ENCODE results near the gene C5orf24. TPM values are rescaled to one million over a fixed set of nuclear protein-coding genes. Genes with fewer than 3 reads are reported as not detected.

Gene C5orf24
- total RNA-seq, 5 donors from 2014 or later (not counting 1 experiment from before 2014, with no cell fraction given), result 23.0 to 34.9 (median 29.0) TPM

- H3K36me3 Mint-ChIP-seq, result peaks cover 38% of the 10 kb centered on the region
- WGBS (ENCODE audit: insufficient coverage), result no CpG with 5 or more reads among the region's 4 CpGs
Measured at GRCh38 chr5:134818776-134819175, 27.0 kb upstream of the C5orf24 start.

GRCh38 chr5:134819407-134819963 lies 26.3 kb upstream of the C5orf24 start:
- H3K4me3 ChIP-seq (ENCODE audit: control insufficient read depth in 1 of 2, extremely low read depth in 1 of 2, low read length in 1 of 2), result no peak overlapping the region
- peaks cover 11 to 60% of the 10 kb centered on the region in 2 donors for H3K36me3 ChIP-seq (ENCODE audit: control insufficient read depth in 2 of 2, extremely low read depth in 1 of 2, insufficient read depth in 1 of 2, low read length in 1 of 2)
- H3K4me3 Mint-ChIP-seq, result no peak overlapping the region
- ATAC-seq (replicated peaks in 1 of 4), result no peak
- no peaks in the 10 kb centered on the region for H3K9me3 ChIP-seq
- 100% methylated on average over 1 of the region's 4 CpGs for WGBS (ENCODE audit: insufficient coverage)
- no peak overlapping the region for H3K27ac ChIP-seq (ENCODE audit: low read length)
- no peaks in the 10 kb centered on the region for H3K4me1 ChIP-seq (ENCODE audit: control insufficient read depth in 1 of 2, extremely low read depth in 1 of 2, insufficient read depth in 2 of 2, low read length in 2 of 2)
- peaks cover 36% of the 10 kb centered on the region for H3K36me3 Mint-ChIP-seq
- H3K27me3 Mint-ChIP-seq, result no peaks in the 10 kb centered on the region
- no peaks in the 10 kb centered on the region for H3K4me1 Mint-ChIP-seq
- no peaks in the 10 kb centered on the region for H3K9me3 Mint-ChIP-seq
- H3K27ac Mint-ChIP-seq, result no peak overlapping the region
- POLR2A ChIA-PET, result no interaction called here
- H3K27me3 ChIP-seq (replicated peaks in 1 of 2; ENCODE audit: control insufficient read depth in 2 of 2, extremely low read depth in 1 of 2, insufficient read depth in 2 of 2, low read length in 1 of 2), result no peaks in the 10 kb centered on the region
- no peak for DNase-seq
- CTCF ChIA-PET, result interaction anchor here in 1 of 2 donors (0.6 kb wide), 1 partner anchor 916 kb away, joined by 3 read pairs; no protein-coding TSS in a partner anchor

More at GRCh38 chr5:134818776-134819175, 27.0 kb upstream of the C5orf24 start:
- H3K4me3 Mint-ChIP-seq, result no peak overlapping the region
- no peak overlapping the region for H3K4me3 ChIP-seq (ENCODE audit: control insufficient read depth in 1 of 2, extremely low read depth in 1 of 2, low read length in 1 of 2)
- no peaks in the 10 kb centered on the region for H3K4me1 ChIP-seq (ENCODE audit: control insufficient read depth in 1 of 2, extremely low read depth in 1 of 2, insufficient read depth in 2 of 2, low read length in 2 of 2)
- DNase-seq (no peak), ATAC-seq (replicated peaks in 1 of 4) (no peak)
- H3K27ac ChIP-seq (ENCODE audit: low read length), result no peak overlapping the region
- no peaks in the 10 kb centered on the region for H3K9me3 ChIP-seq
- ChIA-PET POLR2A (no interaction called here), CTCF (no interaction called here)
- no peaks in the 10 kb centered on the region for H3K27me3 ChIP-seq (replicated peaks in 1 of 2; ENCODE audit: control insufficient read depth in 2 of 2, extremely low read depth in 1 of 2, insufficient read depth in 2 of 2, low read length in 1 of 2)
- no peaks in the 10 kb centered on the region for H3K27me3 Mint-ChIP-seq
- H3K27ac Mint-ChIP-seq, result no peak overlapping the region
- H3K36me3 ChIP-seq (ENCODE audit: control insufficient read depth in 2 of 2, extremely low read depth in 1 of 2, insufficient read depth in 1 of 2, low read length in 1 of 2), result peaks cover 11 to 58% of the 10 kb centered on the region in 2 donors
- H3K9me3 Mint-ChIP-seq, result no peaks in the 10 kb centered on the region
- peaks cover 0 to 3% (median 0%) of the 10 kb centered on the region in 3 donors for H3K4me1 Mint-ChIP-seq

- H3K9me3 ChIP-seq, result no peaks in the 10 kb centered on the region
- H3K27ac ChIP-seq (ENCODE audit: low read length), result no peak overlapping the region
- Mint-ChIP-seq H3K4me1 (no peaks in the 10 kb centered on the region), H3K36me3 (peaks cover 43% of the 10 kb centered on the region), H3K27ac (no peak overlapping the region), H3K27me3 (no peaks in the 10 kb centered on the region), H3K9me3 (no peaks in the 10 kb centered on the region), H3K4me3 (no peak overlapping the region)
- POLR2A ChIA-PET, result interaction anchor here (0.6 to 0.7 kb wide), 3 partner anchors 85 to 1962 kb away, joined by 3 to 8 read pairs (median 5); no protein-coding TSS in a partner anchor
- H3K36me3 ChIP-seq (ENCODE audit: control insufficient read depth in 2 of 2, extremely low read depth in 1 of 2, insufficient read depth in 1 of 2, low read length in 1 of 2), result peaks cover 14 to 62% of the 10 kb centered on the region in 2 donors
- 100% methylated on average over 2 of the region's 7 CpGs for WGBS (ENCODE audit: insufficient coverage)
- CTCF ChIA-PET, result interaction anchor here in 1 of 2 donors (0.6 kb wide), 1 partner anchor 80 kb away, joined by 3 read pairs; no protein-coding TSS in a partner anchor
- no peaks in the 10 kb centered on the region for H3K4me1 ChIP-seq (ENCODE audit: control insufficient read depth in 1 of 2, extremely low read depth in 1 of 2, insufficient read depth in 2 of 2, low read length in 2 of 2)
- no peak for DNase-seq
- no peak overlapping the region for H3K4me3 ChIP-seq (ENCODE audit: control insufficient read depth in 1 of 2, extremely low read depth in 1 of 2, low read length in 1 of 2)
- no peaks in the 10 kb centered on the region for H3K27me3 ChIP-seq (replicated peaks in 1 of 2; ENCODE audit: control insufficient read depth in 2 of 2, extremely low read depth in 1 of 2, insufficient read depth in 2 of 2, low read length in 1 of 2)
- no peak for ATAC-seq (replicated peaks in 1 of 4)
Measured at GRCh38 chr5:134821841-134822240, 23.9 kb upstream of the C5orf24 start.

GRCh38 chr5:134824681-134825080 lies 21.1 kb upstream of the C5orf24 start:
- CTCF ChIA-PET, result no interaction called here
- peaks cover 17 to 61% of the 10 kb centered on the region in 2 donors for H3K36me3 ChIP-seq (ENCODE audit: control insufficient read depth in 2 of 2, extremely low read depth in 1 of 2, insufficient read depth in 1 of 2, low read length in 1 of 2)

GRCh38 chr5:134825212-134825611 lies 20.6 kb upstream of the C5orf24 start:
- ChIA-PET CTCF (interaction anchor here in 1 of 2 donors (0.5 to 0.6 kb wide), 2 partner anchors 36 to 195 kb away, joined by 3 to 5 read pairs; no protein-coding TSS in a partner anchor), POLR2A (interaction anchor here in 1 of 2 donors (0.6 kb wide), 1 partner anchor 42 kb away, joined by 6 read pairs; no protein-coding TSS in a partner anchor)
- no peak overlapping the region for H3K4me3 ChIP-seq (ENCODE audit: control insufficient read depth in 1 of 2, extremely low read depth in 1 of 2, low read length in 1 of 2)
- no peaks in the 10 kb centered on the region for H3K9me3 Mint-ChIP-seq
- no peaks in the 10 kb centered on the region for H3K4me1 ChIP-seq (ENCODE audit: control insufficient read depth in 1 of 2, extremely low read depth in 1 of 2, insufficient read depth in 2 of 2, low read length in 2 of 2)
- no peaks in the 10 kb centered on the region for H3K27me3 Mint-ChIP-seq
- no peaks in the 10 kb centered on the region for H3K27me3 ChIP-seq (replicated peaks in 1 of 2; ENCODE audit: control insufficient read depth in 2 of 2, extremely low read depth in 1 of 2, insufficient read depth in 2 of 2, low read length in 1 of 2)
- ATAC-seq (replicated peaks in 1 of 4), result no peak
- DNase-seq, result no peak
- H3K27ac Mint-ChIP-seq, result no peak overlapping the region
- no CpG with 5 or more reads among the region's 7 CpGs for WGBS (ENCODE audit: insufficient coverage)
- H3K36me3 Mint-ChIP-seq, result peaks cover 34% of the 10 kb centered on the region
- H3K27ac ChIP-seq (ENCODE audit: low read length), result no peak overlapping the region
- no peaks in the 10 kb centered on the region for H3K9me3 ChIP-seq
- peaks cover 17 to 57% of the 10 kb centered on the region in 2 donors for H3K36me3 ChIP-seq (ENCODE audit: control insufficient read depth in 2 of 2, extremely low read depth in 1 of 2, insufficient read depth in 1 of 2, low read length in 1 of 2)
- H3K4me1 Mint-ChIP-seq, result no peaks in the 10 kb centered on the region
- no peak overlapping the region for H3K4me3 Mint-ChIP-seq

More at GRCh38 chr5:134824681-134825080, 21.1 kb upstream of the C5orf24 start:
- Mint-ChIP-seq H3K4me1 (no peaks in the 10 kb centered on the region), H3K27me3 (no peaks in the 10 kb centered on the region), H3K9me3 (no peaks in the 10 kb centered on the region), H3K4me3 (no peak overlapping the region), H3K27ac (no peak overlapping the region), H3K36me3 (peaks cover 36% of the 10 kb centered on the region)
- no CpG with 5 or more reads among the region's 1 CpG for WGBS (ENCODE audit: insufficient coverage)
- POLR2A ChIA-PET, result interaction anchor here in 1 of 2 donors (0.6 kb wide), 1 partner anchor 42 kb away, joined by 6 read pairs; no protein-coding TSS in a partner anchor
- no peak for ATAC-seq (replicated peaks in 1 of 4)
- Histone ChIP-seq H3K27ac (ENCODE audit: low read length) (no peak overlapping the region), H3K4me1 (ENCODE audit: control insufficient read depth in 1 of 2, extremely low read depth in 1 of 2, insufficient read depth in 2 of 2, low read length in 2 of 2) (no peaks in the 10 kb centered on the region), H3K9me3 (no peaks in the 10 kb centered on the region), H3K4me3 (ENCODE audit: control insufficient read depth in 1 of 2, extremely low read depth in 1 of 2, low read length in 1 of 2) (no peak overlapping the region), H3K27me3 (replicated peaks in 1 of 2; ENCODE audit: control insufficient read depth in 2 of 2, extremely low read depth in 1 of 2, insufficient read depth in 2 of 2, low read length in 1 of 2) (no peaks in the 10 kb centered on the region)
- no peak for DNase-seq

GRCh38 chr5:134833340-134834032 lies 12.3 kb upstream of the C5orf24 start:
- no peaks in the 10 kb centered on the region for H3K27me3 ChIP-seq (replicated peaks in 1 of 2; ENCODE audit: control insufficient read depth in 2 of 2, extremely low read depth in 1 of 2, insufficient read depth in 2 of 2, low read length in 1 of 2)
- POLR2A ChIA-PET, result no interaction called here
- no peak overlapping the region for H3K27ac ChIP-seq (ENCODE audit: low read length)
- no peak overlapping the region for H3K4me3 ChIP-seq (ENCODE audit: control insufficient read depth in 1 of 2, extremely low read depth in 1 of 2, low read length in 1 of 2)
- CTCF ChIA-PET, result no interaction called here
- H3K36me3 Mint-ChIP-seq, result peaks cover 22% of the 10 kb centered on the region
- 100% methylated on average over 1 of the region's 3 CpGs for WGBS (ENCODE audit: insufficient coverage)
- no peaks in the 10 kb centered on the region for H3K9me3 Mint-ChIP-seq
- H3K9me3 ChIP-seq, result no peaks in the 10 kb centered on the region
- DNase-seq, result no peak
- no peaks in the 10 kb centered on the region for H3K4me1 Mint-ChIP-seq
- peaks cover 5 to 30% of the 10 kb centered on the region in 2 donors for H3K36me3 ChIP-seq (ENCODE audit: control insufficient read depth in 2 of 2, extremely low read depth in 1 of 2, insufficient read depth in 1 of 2, low read length in 1 of 2)
- H3K4me3 Mint-ChIP-seq, result no peak overlapping the region
- no peak overlapping the region for H3K27ac Mint-ChIP-seq
- no peaks in the 10 kb centered on the region for H3K27me3 Mint-ChIP-seq
- no peak for ATAC-seq (replicated peaks in 1 of 4)
- H3K4me1 ChIP-seq (ENCODE audit: control insufficient read depth in 1 of 2, extremely low read depth in 1 of 2, insufficient read depth in 2 of 2, low read length in 2 of 2), result no peaks in the 10 kb centered on the region
